Type B pancreatic cell (in vitro differentiated cells): Measurements from ENCODE around the gene PRAMEF18. TPM values are rescaled to one million over a fixed set of nuclear protein-coding genes. Genes with fewer than 3 reads are reported as not detected.
A peak's percentile ranks its signal among the peaks of the same experiment; 100 is the strongest.
"Not testable (repeated sequence)": the region's sequence is repeated elsewhere in the genome, so short reads cannot be mapped to it uniquely, and the experiment has no call there.

Experiments used
- DNase-seq: peaks from one replicate; pipeline ENCODE4 v3.0.0; 2021; ENCODE audit warnings: mixed read lengths; ENCODE audit not compliant: unreplicated experiment; ENCODE audit errors: extremely low spot score
- H3K27ac Mint-ChIP-seq: 2 replicates; pipeline ENCODE4 v1.8.0; 2021; ENCODE audit warnings: mild to moderate bottlenecking, mixed read lengths
- H3K27me3 Mint-ChIP-seq: 2 replicates; pipeline ENCODE4 v1.8.0; 2021; ENCODE audit warnings: mixed read lengths
- H3K36me3 Mint-ChIP-seq: 2 replicates; pipeline ENCODE4 v1.8.0; 2021; ENCODE audit warnings: mixed read lengths
- H3K4me1 Mint-ChIP-seq: one replicate; pipeline ENCODE4 v1.8.0; 2021; ENCODE audit warnings: mixed read lengths; ENCODE audit not compliant: unreplicated experiment
- H3K4me3 Mint-ChIP-seq: 2 replicates; pipeline ENCODE4 v1.8.0; 2021; ENCODE audit warnings: mild to moderate bottlenecking, mixed read lengths
- H3K9me3 Mint-ChIP-seq: 2 replicates; pipeline ENCODE4 v1.8.0; 2021; ENCODE audit warnings: mixed read lengths
- long read RNA-seq: library from polyadenylated mRNA; unstranded; transcript quantifications from one replicate; pipeline ENCODE4 v2.0.0, GENCODE V29; 2020
- total RNA-seq: library from RNA; stranded (reverse); gene quantifications from 2 replicates; pipeline ENCODE4 v1.2.1, GENCODE V29; 2021; ENCODE audit warnings: low replicate concordance

The PRAMEF18 gene
- total RNA-seq = not detected in 2 replicates
- long read RNA-seq = 0 reads

- H3K36me3 Mint-ChIP-seq, H3K4me3 Mint-ChIP-seq, H3K27ac Mint-ChIP-seq, H3K4me1 Mint-ChIP-seq, H3K27me3 Mint-ChIP-seq: not testable (repeated sequence)
- DNase-seq = peak; percentile 66
- peaks cover 12% of the 10 kb centered on the region for H3K9me3 Mint-ChIP-seq
Observed at GRCh38 chr1:13225675-13226204, at the start of gene PRAMEF18. TSS of gene PRAMEF18 (minus strand) at chr1:13226154. CDS start at chr1:13226106, 48 bp downstream.

- not testable (repeated sequence) for H3K36me3 Mint-ChIP-seq, H3K4me1 Mint-ChIP-seq, H3K27me3 Mint-ChIP-seq, H3K4me3 Mint-ChIP-seq, H3K27ac Mint-ChIP-seq, DNase-seq, H3K9me3 Mint-ChIP-seq
Observed at GRCh38 chr1:13265124-13265523, 39.2 kb upstream of the PRAMEF18 start.

GRCh38 chr1:13253898-13254297 is 27.9 kb upstream of the PRAMEF18 start, which contains the start of gene PRAMEF5:
TSS of gene PRAMEF5 (plus strand) at chr1:13254198. CDS start at chr1:13259269, 5,071 bp downstream.
- not testable (repeated sequence) for H3K4me3 Mint-ChIP-seq, H3K36me3 Mint-ChIP-seq, H3K9me3 Mint-ChIP-seq, H3K4me1 Mint-ChIP-seq, H3K27ac Mint-ChIP-seq, H3K27me3 Mint-ChIP-seq, DNase-seq

- not testable (repeated sequence) for H3K27ac Mint-ChIP-seq, H3K27me3 Mint-ChIP-seq, H3K9me3 Mint-ChIP-seq, H3K4me3 Mint-ChIP-seq, H3K36me3 Mint-ChIP-seq, H3K4me1 Mint-ChIP-seq
- DNase-seq = peak; percentile 43
Observed at GRCh38 chr1:13247122-13247521, 21.2 kb upstream of the PRAMEF18 start.

- not testable (repeated sequence) for H3K9me3 Mint-ChIP-seq, H3K4me3 Mint-ChIP-seq, H3K4me1 Mint-ChIP-seq, H3K27me3 Mint-ChIP-seq, H3K36me3 Mint-ChIP-seq, H3K27ac Mint-ChIP-seq
- peak; percentile 39 for DNase-seq
Observed at GRCh38 chr1:13246554-13246871, 20.6 kb upstream of the PRAMEF18 start.

GRCh38 chr1:13245841-13246553 is 20.0 kb upstream of the PRAMEF18 start:
- not testable (repeated sequence) for H3K27me3 Mint-ChIP-seq, H3K4me1 Mint-ChIP-seq, H3K36me3 Mint-ChIP-seq, H3K27ac Mint-ChIP-seq, H3K4me3 Mint-ChIP-seq
- DNase-seq = peak; percentile 70
- H3K9me3 Mint-ChIP-seq = peaks cover 13% of the 10 kb centered on the region

GRCh38 chr1:13243536-13244263 is 17.7 kb upstream of the PRAMEF18 start:
- H3K27me3 Mint-ChIP-seq, H3K4me3 Mint-ChIP-seq, DNase-seq, H3K4me1 Mint-ChIP-seq, H3K27ac Mint-ChIP-seq, H3K36me3 Mint-ChIP-seq: not testable (repeated sequence)
- H3K9me3 Mint-ChIP-seq = peaks cover 14% of the 10 kb centered on the region

GRCh38 chr1:13239633-13240032 is 13.7 kb upstream of the PRAMEF18 start:
- H3K36me3 Mint-ChIP-seq, H3K27ac Mint-ChIP-seq, H3K9me3 Mint-ChIP-seq, H3K27me3 Mint-ChIP-seq, H3K4me1 Mint-ChIP-seq, H3K4me3 Mint-ChIP-seq, DNase-seq: not testable (repeated sequence)

- not testable (repeated sequence) for H3K4me1 Mint-ChIP-seq, H3K36me3 Mint-ChIP-seq, H3K27me3 Mint-ChIP-seq, H3K27ac Mint-ChIP-seq, H3K9me3 Mint-ChIP-seq, H3K4me3 Mint-ChIP-seq
- DNase-seq = peak; percentile 7
Observed at GRCh38 chr1:13237572-13237971, 11.6 kb upstream of the PRAMEF18 start.

- not testable (repeated sequence) for H3K9me3 Mint-ChIP-seq, H3K36me3 Mint-ChIP-seq, H3K4me1 Mint-ChIP-seq, H3K27ac Mint-ChIP-seq, H3K27me3 Mint-ChIP-seq, H3K4me3 Mint-ChIP-seq
- DNase-seq = peak; percentile 37
Observed at GRCh38 chr1:13234057-13234456, 8.1 kb upstream of the PRAMEF18 start.

- not testable (repeated sequence) for H3K4me3 Mint-ChIP-seq, H3K36me3 Mint-ChIP-seq, H3K27me3 Mint-ChIP-seq, H3K27ac Mint-ChIP-seq, H3K4me1 Mint-ChIP-seq, H3K9me3 Mint-ChIP-seq
- peak; percentile 18 for DNase-seq
Observed at GRCh38 chr1:13232056-13232455, 6.1 kb upstream of the PRAMEF18 start.

- DNase-seq = peak; percentile 34
- H3K9me3 Mint-ChIP-seq, H3K27me3 Mint-ChIP-seq, H3K4me1 Mint-ChIP-seq, H3K36me3 Mint-ChIP-seq, H3K27ac Mint-ChIP-seq, H3K4me3 Mint-ChIP-seq: not testable (repeated sequence)
Observed at GRCh38 chr1:13231061-13231750, 5.3 kb upstream of the PRAMEF18 start.

- H3K27me3 Mint-ChIP-seq, H3K27ac Mint-ChIP-seq, H3K9me3 Mint-ChIP-seq, DNase-seq, H3K4me1 Mint-ChIP-seq, H3K36me3 Mint-ChIP-seq, H3K4me3 Mint-ChIP-seq: not testable (repeated sequence)
Observed at GRCh38 chr1:13230601-13231000, 4.6 kb upstream of the PRAMEF18 start.

GRCh38 chr1:13230096-13230495 is 4.1 kb upstream of the PRAMEF18 start:
- not testable (repeated sequence) for H3K27ac Mint-ChIP-seq, H3K36me3 Mint-ChIP-seq, H3K9me3 Mint-ChIP-seq, H3K4me3 Mint-ChIP-seq, H3K27me3 Mint-ChIP-seq, H3K4me1 Mint-ChIP-seq
- DNase-seq = peak; percentile 13
